CD4-positive, alpha-beta T cell treated with Interleukin-21 for 1 hour (primary cell): Measurements from ENCODE around the gene LMBR1L.
A peak's percentile ranks its signal among the peaks of the same experiment; 100 is the strongest.
"Not testable (repeated sequence)": the region's sequence is repeated elsewhere in the genome, so short reads cannot be mapped to it uniquely, and the experiment has no call there.

ENCODE experiments used
- DNase-seq: peaks from one replicate; pipeline ENCODE4 v3.0.0-alpha.2; 2020

Gene LMBR1L

DNA sequence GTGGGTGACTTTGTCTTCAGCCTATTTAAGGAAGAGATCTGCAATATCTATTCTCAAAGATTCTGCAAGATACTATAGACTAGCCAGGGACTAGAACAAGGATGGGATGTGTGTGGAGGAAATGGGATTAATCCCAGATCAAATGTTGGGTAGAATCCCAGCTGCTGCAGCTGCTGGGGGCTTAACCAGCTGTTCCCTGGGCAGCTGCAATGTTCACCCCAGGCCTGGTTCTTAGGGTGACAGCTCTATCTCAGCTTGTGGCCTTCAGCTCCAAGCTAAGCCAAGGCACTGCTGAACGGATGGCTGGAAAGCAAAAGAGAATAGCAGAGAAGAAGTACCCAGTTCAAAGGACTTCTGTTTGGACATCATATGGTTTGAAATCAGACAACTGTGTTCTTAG is 30.9 kb downstream of the LMBR1L start:
- DNase-seq: no peak

- no peak for DNase-seq
These were observed 39.7 kb downstream of the LMBR1L start for GRCh38 chr12:49070971-49071370.

DNA sequence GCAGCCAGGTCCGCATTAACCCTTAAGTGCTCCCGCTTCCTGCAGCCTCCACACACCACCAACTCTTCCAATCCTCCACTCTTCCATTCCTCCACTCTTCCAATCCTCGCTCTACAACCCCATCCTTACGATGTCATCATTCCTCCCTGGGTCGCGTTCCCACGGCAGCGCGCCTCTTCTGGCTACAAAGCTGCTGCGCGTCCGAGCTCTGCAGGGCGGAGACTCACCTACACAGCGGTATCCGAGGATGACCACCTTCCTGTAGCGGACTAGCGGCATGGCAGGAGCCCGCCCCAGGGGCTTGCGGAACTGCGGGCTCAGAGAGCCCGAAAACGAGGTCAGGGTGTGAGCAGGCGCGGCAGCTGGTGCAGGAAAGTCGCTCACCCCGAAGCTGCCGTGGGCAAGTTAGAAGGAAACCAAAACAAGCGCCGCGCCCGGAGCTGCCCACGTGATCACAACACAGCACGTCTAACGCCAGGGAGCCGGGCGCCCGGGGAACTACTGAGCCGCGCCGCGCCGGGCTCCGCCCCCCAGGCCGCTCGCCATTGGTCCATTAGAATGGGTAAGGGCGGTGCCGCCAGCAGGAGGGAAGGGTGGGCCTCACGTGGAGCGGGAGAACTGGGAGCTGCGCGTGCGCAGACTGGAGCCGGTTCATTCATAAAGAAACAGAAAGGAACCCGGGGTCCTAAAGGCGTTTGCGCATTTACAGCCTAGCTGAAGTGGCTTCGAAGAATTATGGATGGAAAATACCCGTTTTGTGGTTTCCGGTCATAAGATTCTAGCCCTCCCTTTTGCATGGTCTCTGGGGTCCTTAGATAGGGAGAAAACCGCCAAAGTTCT is 40.9 kb downstream of the LMBR1L start, which contains the start of gene RHEBL1:
TSS of gene RHEBL1 (minus strand) at position 473 of the 840 bp plus-strand sequence. CDS start at position 279, 194 bp downstream.
- peak; percentile 99 for DNase-seq

GRCh38 chr12:49068879-49069506 is 41.7 kb downstream of the LMBR1L start:
- no peak for DNase-seq

DNA sequence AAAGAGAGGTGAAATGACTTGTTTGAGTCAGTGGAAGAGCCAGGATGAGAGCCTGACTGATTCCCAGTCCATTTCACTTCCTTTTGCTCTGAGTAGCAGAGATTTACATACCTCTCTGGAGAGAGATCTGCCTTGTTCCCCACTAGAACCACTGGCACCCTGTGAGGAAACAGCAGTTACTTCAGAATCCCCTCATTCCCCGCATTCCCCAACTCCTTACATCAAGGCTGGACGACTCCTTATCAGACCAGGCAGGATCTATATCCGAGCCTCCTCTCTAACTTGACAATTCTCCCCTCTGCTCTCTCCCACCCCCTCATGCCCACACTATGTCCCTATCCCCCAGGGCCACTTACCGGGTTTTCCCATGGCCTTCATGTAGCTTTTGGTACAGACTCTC is 44.5 kb downstream of the LMBR1L start:
- no peak for DNase-seq

- no peak for DNase-seq
These were observed 45.9 kb downstream of the LMBR1L start for GRCh38 chr12:49064767-49065152.

- not testable (repeated sequence) for DNase-seq
These were observed 48.7 kb downstream of the LMBR1L start for GRCh38 chr12:49061916-49062315.

DNA sequence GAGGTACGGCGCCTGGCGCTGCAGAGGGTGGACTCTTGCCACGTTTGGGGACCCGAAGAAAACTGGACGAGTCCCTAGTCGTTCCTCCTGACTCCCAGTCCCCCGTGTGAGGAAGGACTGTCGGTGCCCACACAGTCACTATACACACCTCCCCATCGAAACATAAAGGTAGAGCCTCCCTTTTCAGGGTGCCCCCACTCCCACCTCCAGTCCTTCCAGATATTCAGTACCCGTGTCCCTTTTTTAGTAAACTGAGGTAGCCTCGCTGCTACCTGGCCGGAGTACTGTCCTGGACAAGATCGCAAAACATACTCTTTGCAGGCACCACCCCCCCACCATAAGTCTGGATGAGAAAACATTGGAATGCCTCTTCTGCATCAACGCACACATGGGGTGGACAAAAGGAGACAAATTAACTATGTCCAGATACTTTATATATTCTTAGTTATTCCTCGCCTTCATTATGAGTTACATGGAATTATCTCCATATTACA is 49.4 kb downstream of the LMBR1L start:
- no peak for DNase-seq

GRCh38 chr12:49060237-49061156 is 50.1 kb downstream of the LMBR1L start, which contains the start of gene KMT2D:
Gene KMT2D (minus strand): TSS chr12:49060794. CDS start chr12:49055324, 5,470 bp downstream.
- peak; percentile 89 for DNase-seq

DNA sequence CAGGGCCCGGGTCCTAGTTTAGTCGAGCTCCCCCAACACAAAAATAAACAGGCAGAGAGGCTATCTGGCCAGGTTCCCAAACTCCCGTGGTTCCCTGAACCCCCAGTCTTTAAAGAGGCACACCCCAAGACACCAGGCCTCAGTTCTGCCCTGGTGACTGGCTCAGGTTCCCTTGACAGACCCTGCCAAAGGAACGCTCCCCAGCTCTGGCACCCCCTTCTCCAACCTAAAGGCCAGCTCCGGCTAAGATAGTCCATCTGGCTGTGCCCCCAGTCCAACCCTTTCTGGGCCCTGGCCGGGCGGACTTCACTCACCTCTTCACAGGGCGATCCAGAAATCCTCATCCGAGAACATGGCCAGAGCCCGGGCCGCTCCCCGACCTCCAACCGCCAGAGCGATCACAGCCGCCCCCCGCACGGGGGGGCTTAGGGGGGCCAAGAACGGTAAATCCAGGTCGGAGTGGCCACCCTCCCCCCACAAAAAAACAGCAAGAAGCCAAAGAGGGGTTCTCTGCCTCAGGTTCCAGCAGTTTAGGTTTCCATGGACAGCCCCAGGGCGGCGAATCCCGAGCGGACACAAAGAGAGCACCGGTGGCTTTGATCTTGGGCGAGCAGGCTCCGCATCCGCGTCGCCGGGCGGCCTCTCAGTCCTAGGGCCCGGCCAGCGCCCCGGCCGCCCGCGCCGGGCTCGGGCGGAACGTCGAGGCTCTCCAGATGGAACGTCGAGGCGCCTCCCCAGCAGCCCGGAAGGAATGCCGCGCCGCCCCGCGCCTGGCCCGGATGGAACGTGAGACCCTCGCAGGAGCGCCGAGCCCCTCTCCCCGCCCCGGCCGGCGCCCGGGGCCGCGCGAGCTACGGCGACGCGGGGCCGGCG is 51.1 kb downstream of the LMBR1L start:
- DNase-seq: peak; percentile 16

DNA sequence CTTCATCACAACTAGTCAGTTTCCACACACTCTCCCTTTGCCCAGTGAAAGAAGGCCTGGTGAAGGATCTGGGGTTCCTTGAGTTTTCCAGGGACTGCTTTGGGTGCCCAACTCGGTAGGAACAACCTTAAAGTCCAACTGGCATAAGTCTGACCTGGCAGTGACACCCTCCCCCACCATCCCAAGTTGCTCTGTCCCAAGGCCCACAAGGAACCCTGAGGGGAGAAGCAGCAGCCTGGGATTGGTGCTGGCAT is 51.7 kb downstream of the LMBR1L start:
- no peak for DNase-seq

DNA sequence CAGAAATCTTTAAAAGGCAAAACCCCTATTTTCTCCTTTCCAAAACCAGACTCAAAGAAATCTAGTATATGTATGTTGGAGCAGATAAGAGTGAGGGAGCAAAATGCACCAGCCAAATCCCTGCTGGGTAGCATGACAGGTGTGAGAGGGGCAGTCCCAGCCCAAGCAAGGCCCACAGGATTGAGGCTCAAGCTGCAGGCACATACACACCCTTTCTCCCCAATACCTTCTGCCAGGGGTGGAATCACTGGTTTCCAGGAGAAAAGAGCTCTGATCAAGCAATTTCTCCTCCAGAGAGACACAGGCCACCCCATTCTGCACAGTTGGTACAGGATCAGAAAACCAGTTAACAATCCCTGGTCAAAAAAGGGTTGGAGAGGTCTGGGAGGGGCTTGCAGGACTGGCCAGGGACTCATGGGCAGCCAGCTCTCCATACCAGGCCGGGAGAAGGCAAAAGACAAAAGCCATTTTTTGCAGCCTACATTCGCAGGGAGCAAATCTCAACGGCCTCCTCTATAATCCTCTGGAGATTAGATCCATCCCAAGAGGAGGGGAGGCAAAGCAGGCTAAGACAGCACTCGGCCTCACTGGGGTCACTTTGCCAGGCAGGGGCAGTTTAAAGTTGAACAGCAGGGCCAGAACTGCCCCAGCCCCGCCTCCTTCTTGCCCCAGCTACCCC is 52.1 kb downstream of the LMBR1L start:
- no peak for DNase-seq

- no peak for DNase-seq
These were observed 52.8 kb downstream of the LMBR1L start for GRCh38 chr12:49057888-49058287.

DNA sequence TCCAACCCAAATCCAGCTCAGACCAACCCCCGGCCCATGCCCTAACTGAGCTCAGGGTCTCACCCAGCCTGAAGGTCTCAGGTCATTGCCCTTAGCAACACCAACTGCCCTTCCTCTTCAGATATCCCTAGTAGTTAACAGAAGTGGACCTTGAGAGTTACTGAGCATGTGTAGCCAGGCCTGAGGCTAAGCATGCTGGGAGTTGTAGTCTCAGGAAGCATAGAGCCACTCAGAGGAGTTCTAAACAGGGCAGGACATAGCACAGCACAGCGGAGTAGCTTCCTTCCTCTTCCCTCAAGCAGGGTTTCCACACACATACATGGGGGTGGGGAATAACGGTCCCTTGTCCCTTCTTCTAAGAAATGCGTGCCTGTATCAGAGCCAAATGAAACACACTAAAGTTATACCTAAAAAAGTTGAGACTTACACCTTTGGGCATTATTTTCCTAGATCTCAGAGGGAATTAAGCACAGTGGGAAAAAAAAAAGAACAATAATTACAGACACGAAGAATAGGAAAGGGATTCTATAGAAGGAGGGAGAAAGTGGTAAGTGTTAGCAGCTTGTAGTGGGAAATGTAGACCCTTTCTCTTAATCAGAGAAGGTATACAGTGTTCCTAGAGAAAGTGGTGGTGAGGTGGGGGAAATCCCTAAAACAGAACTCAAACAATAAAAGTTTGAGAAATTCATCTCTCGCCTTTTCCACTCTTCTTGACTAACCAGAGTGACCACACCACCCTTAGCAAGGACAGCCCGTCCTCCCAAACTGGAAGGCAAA is 54.5 kb downstream of the LMBR1L start:
- DNase-seq: peak; percentile 78

- DNase-seq: no peak
These were observed 55.6 kb downstream of the LMBR1L start for GRCh38 chr12:49055092-49055491.

GRCh38 chr12:49054524-49054923 is 56.1 kb downstream of the LMBR1L start:
- no peak for DNase-seq

DNA sequence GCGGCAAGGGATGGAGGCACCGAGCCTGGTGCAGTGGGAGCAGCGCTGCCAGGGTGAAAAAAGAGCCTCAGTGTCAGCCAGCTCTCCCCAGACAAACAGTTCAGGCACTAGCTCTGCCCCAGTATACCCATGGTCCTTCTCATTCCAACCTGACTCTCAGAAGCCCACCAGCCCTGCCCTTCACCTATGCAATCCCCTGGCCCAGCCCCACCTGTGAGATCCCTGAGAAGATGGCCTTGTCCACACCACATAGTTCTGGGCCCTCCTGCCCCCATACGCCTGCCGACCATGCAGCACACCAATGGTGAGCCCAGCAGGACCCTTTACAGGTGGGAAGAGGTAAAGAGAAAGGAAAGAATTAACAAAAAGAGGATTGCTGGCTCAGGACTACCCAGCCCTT is 56.6 kb downstream of the LMBR1L start:
- DNase-seq: no peak

DNA sequence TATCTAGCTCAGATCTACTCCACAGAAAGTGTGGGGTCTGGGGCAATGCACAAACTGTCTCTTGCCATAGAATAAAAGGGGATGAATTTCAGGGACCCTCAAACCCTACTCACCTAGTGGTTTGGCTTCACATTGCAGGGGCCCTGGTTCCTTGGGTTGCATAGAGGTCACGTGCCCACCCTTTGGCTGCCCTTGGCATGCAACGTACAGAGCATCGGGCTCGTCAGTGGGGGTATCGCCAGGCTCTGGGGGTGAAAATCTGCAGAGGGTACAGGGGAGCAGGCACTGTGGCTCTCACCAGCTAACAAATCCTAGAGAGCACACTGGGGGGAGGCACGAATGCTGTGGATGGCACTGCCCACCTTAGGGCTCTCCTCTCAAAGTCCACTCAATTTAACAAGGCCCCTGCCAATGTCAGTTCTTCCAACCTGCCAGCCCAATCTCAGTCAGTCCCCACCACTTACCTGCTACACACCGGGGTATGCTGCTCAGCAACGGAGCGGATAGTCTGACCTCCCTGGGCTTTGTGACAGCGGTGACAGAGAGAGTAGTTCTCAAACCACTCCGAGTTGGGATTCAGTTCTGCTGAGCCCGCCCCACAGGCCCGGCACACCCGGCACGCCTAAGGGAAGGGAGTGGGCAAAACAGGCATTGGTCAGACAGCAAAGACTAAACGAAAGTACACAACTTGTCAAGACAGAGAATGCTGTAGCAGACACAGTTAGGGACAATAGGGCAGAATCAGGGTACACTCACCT is 58.0 kb downstream of the LMBR1L start:
- no peak for DNase-seq

GRCh38 chr12:49051777-49052438 is 58.7 kb downstream of the LMBR1L start:
- DNase-seq: no peak
